Activated T-helper 1 cell treated with anti-CD3 and anti-CD28 coated beads, Interleukin-12 subunit alpha, Interleukin-12 subunit beta, Interleukin-2, Interleukin-4 antibody, amounts not matched to agents 30 ng/mL and 10 ng/mL and 1 ng/mL, durations not matched to agents 14 hours and 24 hours and 36 hours (primary cell): ENCODE data around the gene HES7. TPM values are rescaled to one million over a fixed set of nuclear protein-coding genes. Genes with fewer than 3 reads are reported as not detected.
"Not testable (repeated sequence)": the region's sequence is repeated elsewhere in the genome, so short reads cannot be mapped to it uniquely, and the experiment has no call there.

ENCODE experiments used
- DNase-seq: peaks from one replicate; pipeline ENCODE4 v3.0.0; 2021; ENCODE audit warnings: low spot score
- H3K27ac Mint-ChIP-seq: one replicate; pipeline ENCODE4 v1.8.0; 2021; ENCODE audit warnings: mild to moderate bottlenecking, mixed read lengths
- H3K27me3 Mint-ChIP-seq: one replicate; pipeline ENCODE4 v1.8.0; 2022; ENCODE audit warnings: mild to moderate bottlenecking, moderate library complexity, mixed read lengths; ENCODE audit not compliant: insufficient read depth
- H3K36me3 Mint-ChIP-seq: one replicate; pipeline ENCODE4 v1.8.0; 2021; ENCODE audit warnings: low read depth, mixed read lengths
- H3K4me1 Mint-ChIP-seq: one replicate; pipeline ENCODE4 v1.8.0; 2021; ENCODE audit warnings: low read depth, mixed read lengths
- H3K4me3 Mint-ChIP-seq: one replicate; pipeline ENCODE4 v1.8.0; 2021; ENCODE audit warnings: mild to moderate bottlenecking, moderate library complexity, mixed read lengths
- H3K9me3 Mint-ChIP-seq: one replicate; pipeline ENCODE4 v1.8.0; 2021; ENCODE audit warnings: mixed read lengths
- intact Hi-C: fragments of 100-400 bp; cut with micrococcal nuclease; formaldehyde crosslinking; loops from one replicate; pipeline ENCODE4 v1.15.1; 2024
- total RNA-seq: library from RNA; stranded (reverse); gene quantifications from 2 replicates; pipeline ENCODE4 v1.2.3, GENCODE V29; 2022

Gene HES7
- total RNA-seq, 1 donor from 2014 or later: 1.8 TPM

GRCh38 chr17:8109661-8110455, 14.0 kb downstream of the HES7 start:
- Mint-ChIP-seq H3K9me3 (no peaks in the 10 kb centered on the region), H3K4me1 (no peaks in the 10 kb centered on the region), H3K27ac (no peak overlapping the region), H3K27me3 (peaks cover 40% of the 10 kb centered on the region), H3K4me3 (no peak overlapping the region), H3K36me3 (no peaks in the 10 kb centered on the region)
- intact Hi-C loops: loop anchor here (1.0 to 2.0 kb wide), 4 partner anchors 8 to 50 kb away; partner anchors contain the start of gene ALOXE3
- peak; percentile 68 for DNase-seq

- H3K4me3 Mint-ChIP-seq: no peak overlapping the region
- H3K36me3 Mint-ChIP-seq: no peaks in the 10 kb centered on the region
- no peaks in the 10 kb centered on the region for H3K9me3 Mint-ChIP-seq
- no peaks in the 10 kb centered on the region for H3K4me1 Mint-ChIP-seq
- no peak overlapping the region for H3K27ac Mint-ChIP-seq
- intact Hi-C loops: no loop called here
- peaks cover 33% of the 10 kb centered on the region for H3K27me3 Mint-ChIP-seq
- DNase-seq: no peak
These were observed 14.8 kb downstream of the HES7 start for GRCh38 chr17:8108972-8109660.

GRCh38 chr17:8106980-8107379, 16.9 kb downstream of the HES7 start:
- intact Hi-C loops: not testable (repeated sequence)

GRCh38 chr17:8105957-8106398, 17.9 kb downstream of the HES7 start:
- peaks cover 21% of the 10 kb centered on the region for H3K27me3 Mint-ChIP-seq
- no peaks in the 10 kb centered on the region for H3K4me1 Mint-ChIP-seq
- no peak for DNase-seq
- intact Hi-C loops: no loop called here
- no peaks in the 10 kb centered on the region for H3K9me3 Mint-ChIP-seq
- no peak overlapping the region for H3K4me3 Mint-ChIP-seq
- H3K27ac Mint-ChIP-seq: no peak overlapping the region
- no peaks in the 10 kb centered on the region for H3K36me3 Mint-ChIP-seq

More at GRCh38 chr17:8106980-8107379, 16.9 kb downstream of the HES7 start:
- not testable (repeated sequence) for H3K4me1 Mint-ChIP-seq, H3K27ac Mint-ChIP-seq, DNase-seq, H3K9me3 Mint-ChIP-seq, H3K36me3 Mint-ChIP-seq, H3K4me3 Mint-ChIP-seq
- H3K27me3 Mint-ChIP-seq: peaks cover 27% of the 10 kb centered on the region

GRCh38 chr17:8104911-8105310, 19.0 kb downstream of the HES7 start:
- Mint-ChIP-seq H3K9me3 (no peaks in the 10 kb centered on the region), H3K27ac (no peak overlapping the region), H3K36me3 (no peaks in the 10 kb centered on the region), H3K4me3 (no peak overlapping the region), H3K27me3 (peaks cover 19% of the 10 kb centered on the region), H3K4me1 (no peaks in the 10 kb centered on the region)
- DNase-seq: no peak
- intact Hi-C loops: no loop called here

- no peaks in the 10 kb centered on the region for H3K36me3 Mint-ChIP-seq
- no peak for DNase-seq
- intact Hi-C loops: no loop called here
- peaks cover 19% of the 10 kb centered on the region for H3K27me3 Mint-ChIP-seq
- H3K4me1 Mint-ChIP-seq: no peaks in the 10 kb centered on the region
- no peaks in the 10 kb centered on the region for H3K9me3 Mint-ChIP-seq
- no peak overlapping the region for H3K27ac Mint-ChIP-seq
- H3K4me3 Mint-ChIP-seq: no peak overlapping the region
These were observed 20.4 kb downstream of the HES7 start for GRCh38 chr17:8103549-8103948.

- Mint-ChIP-seq H3K27ac (no peak overlapping the region), H3K27me3 (peaks cover 16% of the 10 kb centered on the region), H3K36me3 (no peaks in the 10 kb centered on the region), H3K4me3 (no peak overlapping the region), H3K9me3 (no peaks in the 10 kb centered on the region), H3K4me1 (no peaks in the 10 kb centered on the region)
- DNase-seq: no peak
- intact Hi-C loops: no loop called here
These were observed 22.2 kb downstream of the HES7 start for GRCh38 chr17:8101721-8102120.

- H3K27ac Mint-ChIP-seq: no peak overlapping the region
- no peaks in the 10 kb centered on the region for H3K9me3 Mint-ChIP-seq
- no peak overlapping the region for H3K4me3 Mint-ChIP-seq
These were observed 23.1 kb downstream of the HES7 start for GRCh38 chr17:8100763-8101162.

GRCh38 chr17:8100111-8100510, 23.8 kb downstream of the HES7 start:
- Mint-ChIP-seq H3K4me3 (no peak overlapping the region), H3K4me1 (peaks cover 1% of the 10 kb centered on the region), H3K27ac (no peak overlapping the region)

More at GRCh38 chr17:8100763-8101162, 23.1 kb downstream of the HES7 start:
- no peaks in the 10 kb centered on the region for H3K4me1 Mint-ChIP-seq
- intact Hi-C loops: no loop called here
- no peaks in the 10 kb centered on the region for H3K36me3 Mint-ChIP-seq
- DNase-seq: no peak
- H3K27me3 Mint-ChIP-seq: peaks cover 10% of the 10 kb centered on the region

GRCh38 chr17:8096541-8096940, 27.4 kb downstream of the HES7 start:
- H3K4me1 Mint-ChIP-seq: peaks cover 14% of the 10 kb centered on the region
- DNase-seq: no peak
- H3K4me3 Mint-ChIP-seq: no peak overlapping the region
- H3K36me3 Mint-ChIP-seq: no peaks in the 10 kb centered on the region
- H3K27me3 Mint-ChIP-seq: peaks cover 13% of the 10 kb centered on the region
- H3K27ac Mint-ChIP-seq: no peak overlapping the region
- intact Hi-C loops: no loop called here
- H3K9me3 Mint-ChIP-seq: no peaks in the 10 kb centered on the region

More at GRCh38 chr17:8100111-8100510, 23.8 kb downstream of the HES7 start:
- DNase-seq: no peak
- H3K36me3 Mint-ChIP-seq: no peaks in the 10 kb centered on the region
- H3K9me3 Mint-ChIP-seq: no peaks in the 10 kb centered on the region
- intact Hi-C loops: no loop called here
- H3K27me3 Mint-ChIP-seq: peaks cover 12% of the 10 kb centered on the region

GRCh38 chr17:8095361-8095760, 28.5 kb downstream of the HES7 start:
- Mint-ChIP-seq H3K4me3 (no peak overlapping the region), H3K27me3 (peaks cover 17% of the 10 kb centered on the region), H3K27ac (no peak overlapping the region), H3K4me1 (peaks cover 14% of the 10 kb centered on the region), H3K36me3 (no peaks in the 10 kb centered on the region), H3K9me3 (no peaks in the 10 kb centered on the region)
- no peak for DNase-seq
- intact Hi-C loops: loop anchor here (2.0 kb wide), 1 partner anchor 63 kb away; no protein-coding TSS in a partner anchor

- intact Hi-C loops: no loop called here
- no peak overlapping the region for H3K4me3 Mint-ChIP-seq
- H3K27ac Mint-ChIP-seq: no peak overlapping the region
- H3K36me3 Mint-ChIP-seq: no peaks in the 10 kb centered on the region
- H3K27me3 Mint-ChIP-seq: peaks cover 24% of the 10 kb centered on the region
- DNase-seq: no peak
- H3K4me1 Mint-ChIP-seq: peaks cover 14% of the 10 kb centered on the region
- H3K9me3 Mint-ChIP-seq: no peaks in the 10 kb centered on the region
These were observed 32.7 kb downstream of the HES7 start for GRCh38 chr17:8091033-8091687.

- Mint-ChIP-seq H3K27me3 (peaks cover 17% of the 10 kb centered on the region), H3K4me3 (no peak overlapping the region), H3K27ac (no peak overlapping the region), H3K9me3 (no peaks in the 10 kb centered on the region), H3K4me1 (peaks cover 9% of the 10 kb centered on the region), H3K36me3 (no peaks in the 10 kb centered on the region)
- DNase-seq: no peak
- intact Hi-C loops: no loop called here
These were observed 34.2 kb downstream of the HES7 start for GRCh38 chr17:8089728-8090127.
